GM18498 (cell line): ENCODE measurements around the gene EPHA4.

Experiments used
- ATAC-seq: cut with Tn5 transposase; IDR thresholded peaks from one replicate; pipeline ENCODE4 v1.9.1; 2021; ENCODE audit warnings: mild to moderate bottlenecking, moderate library complexity; ENCODE audit not compliant: unreplicated experiment

The EPHA4 gene

GRCh38 chr2:221571551-221572218 lies 419 bp downstream of the EPHA4 start:
- ATAC-seq = peak; percentile 11

- ATAC-seq = no peak
Measured at GRCh38 chr2:221571025-221571550, 1.0 kb downstream of the EPHA4 start.

GRCh38 chr2:221570321-221570935 lies 1.7 kb downstream of the EPHA4 start:
- ATAC-seq = no peak

GRCh38 chr2:221569871-221570270 lies 2.2 kb downstream of the EPHA4 start:
- ATAC-seq = no peak

- no peak for ATAC-seq
Measured at GRCh38 chr2:221569425-221569845, 2.7 kb downstream of the EPHA4 start.

GRCh38 chr2:221568299-221568698 lies 3.8 kb downstream of the EPHA4 start:
- no peak for ATAC-seq

GRCh38 chr2:221567809-221568208 lies 4.3 kb downstream of the EPHA4 start:
- ATAC-seq = no peak

- ATAC-seq = no peak
Measured at GRCh38 chr2:221567231-221567760, 4.8 kb downstream of the EPHA4 start.

- ATAC-seq = no peak
Measured at GRCh38 chr2:221563270-221563985, 8.7 kb downstream of the EPHA4 start.

- no peak for ATAC-seq
Measured at GRCh38 chr2:221562226-221562625, 9.9 kb downstream of the EPHA4 start.

GRCh38 chr2:221561770-221562169 lies 10.3 kb downstream of the EPHA4 start:
- ATAC-seq = no peak

- no peak for ATAC-seq
Measured at GRCh38 chr2:221559991-221560390, 12.1 kb downstream of the EPHA4 start.

- ATAC-seq = no peak
Measured at GRCh38 chr2:221558107-221558506, 14.0 kb downstream of the EPHA4 start.

- ATAC-seq = peak; percentile 53
Measured at GRCh38 chr2:221555494-221555846, 16.6 kb downstream of the EPHA4 start.

GRCh38 chr2:221554769-221555493 lies 17.2 kb downstream of the EPHA4 start:
- ATAC-seq = peak; percentile 98

GRCh38 chr2:221553333-221553732 lies 18.8 kb downstream of the EPHA4 start:
- no peak for ATAC-seq

GRCh38 chr2:221552291-221552690 lies 19.8 kb downstream of the EPHA4 start:
- ATAC-seq = no peak

- peak; percentile 28 for ATAC-seq
Measured at GRCh38 chr2:221551864-221552263, 20.2 kb downstream of the EPHA4 start.

- ATAC-seq = peak; percentile 91
Measured at GRCh38 chr2:221549143-221549542, 23.0 kb downstream of the EPHA4 start.

- no peak for ATAC-seq
Measured at GRCh38 chr2:221546505-221547225, 25.4 kb downstream of the EPHA4 start.
